Upper lobe of left lung (tissue), 4 donors: Measurements from ENCODE around the gene TNFRSF14.

Experiments
- EP300 ChIP-seq, 4 donors: sonication (generic); formaldehyde crosslinking; IDR thresholded peaks; one replicate each; pipeline ENCODE4 v1.5.1; 2017; ENCODE audit warnings: antibody characterized with exemption in 4 of 4, control low read depth in 2 of 4
- POLR2A ChIP-seq, 4 donors: fragments of 450-650 bp; IDR thresholded peaks; one replicate each; pipeline ENCODE4 v1.5.1; 2016 to 2017; ENCODE audit warnings: antibody characterized with exemption in 4 of 4, mild to moderate bottlenecking in 2 of 4
- TF ChIP-seq, protein P1 (sequence below), 6 experiments: fragments of 450-650 bp in 4 of 6; fragments of 200-600 bp in 2 of 6; sonication (generic) in 2 of 6; IDR thresholded peaks; one replicate each; pipeline ENCODE4 v1.5.1; 2016 to 2019; ENCODE audit warnings: antibody characterized with exemption in 6 of 6

DNA sequence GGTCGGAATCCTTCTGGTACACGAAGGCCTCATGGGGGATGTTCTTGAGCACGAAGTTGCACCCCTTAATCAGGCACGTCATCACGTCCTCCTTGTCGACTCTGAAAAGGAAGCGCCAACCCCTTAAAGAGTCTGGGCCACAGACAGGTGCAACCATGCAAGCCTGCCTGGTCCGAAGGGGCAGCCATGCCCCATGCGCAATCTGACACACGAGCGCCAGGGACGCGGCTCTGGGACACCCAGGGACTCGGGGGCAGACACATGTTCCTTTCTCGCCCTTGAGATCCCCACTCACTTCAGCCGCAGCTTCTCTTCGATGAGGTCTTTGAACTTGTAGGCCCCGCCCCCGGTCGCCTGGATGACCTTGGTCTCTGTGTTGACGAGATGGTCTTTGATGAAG, 35.4 kb upstream of the TNFRSF14 start:
- TF ChIP-seq, protein P1, sequence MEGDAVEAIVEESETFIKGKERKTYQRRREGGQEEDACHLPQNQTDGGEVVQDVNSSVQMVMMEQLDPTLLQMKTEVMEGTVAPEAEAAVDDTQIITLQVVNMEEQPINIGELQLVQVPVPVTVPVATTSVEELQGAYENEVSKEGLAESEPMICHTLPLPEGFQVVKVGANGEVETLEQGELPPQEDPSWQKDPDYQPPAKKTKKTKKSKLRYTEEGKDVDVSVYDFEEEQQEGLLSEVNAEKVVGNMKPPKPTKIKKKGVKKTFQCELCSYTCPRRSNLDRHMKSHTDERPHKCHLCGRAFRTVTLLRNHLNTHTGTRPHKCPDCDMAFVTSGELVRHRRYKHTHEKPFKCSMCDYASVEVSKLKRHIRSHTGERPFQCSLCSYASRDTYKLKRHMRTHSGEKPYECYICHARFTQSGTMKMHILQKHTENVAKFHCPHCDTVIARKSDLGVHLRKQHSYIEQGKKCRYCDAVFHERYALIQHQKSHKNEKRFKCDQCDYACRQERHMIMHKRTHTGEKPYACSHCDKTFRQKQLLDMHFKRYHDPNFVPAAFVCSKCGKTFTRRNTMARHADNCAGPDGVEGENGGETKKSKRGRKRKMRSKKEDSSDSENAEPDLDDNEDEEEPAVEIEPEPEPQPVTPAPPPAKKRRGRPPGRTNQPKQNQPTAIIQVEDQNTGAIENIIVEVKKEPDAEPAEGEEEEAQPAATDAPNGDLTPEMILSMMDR (IDR thresholded peaks at IDR 0.05), result no peak
- TF ChIP-seq POLR2A (IDR thresholded peaks at IDR 0.05), result no peak
- TF ChIP-seq EP300 (IDR thresholded peaks at IDR 0.05), result no peak
